22Rv1 (cell line): ENCODE results near the gene VARS2.

Experiments used
- CTCF ChIP-seq: fragments of 450-650 bp; IDR thresholded peaks from 2 replicates; pipeline ENCODE4 v1.5.1; 2017; ENCODE audit warnings: mild to moderate bottlenecking
- ZFX ChIP-seq: fragments of 450-650 bp; IDR thresholded peaks from 2 replicates; pipeline ENCODE4 v1.6.1; 2017; ENCODE audit warnings: antibody characterized with exemption, borderline replicate concordance

- TF ChIP-seq CTCF = no peak
- TF ChIP-seq ZFX = no peak
Observed at GRCh38 chr6:30928677-30929076, 14.6 kb downstream of the VARS2 start.
